Caco-2 (cell line): ENCODE data around the gene PARP16. TPM values are rescaled to one million over a fixed set of nuclear protein-coding genes. Genes with fewer than 3 reads are reported as not detected.
"Not testable (repeated sequence)": the region's sequence is repeated elsewhere in the genome, so short reads cannot be mapped to it uniquely, and the experiment has no call there.

Experiments used
- BruUV-seq: library from RNA; stranded (reverse); fragments of 400-500 nt; replicated peaks from 2 replicates; lab custom pipeline; 2021; lab: Mats Ljungman, UMichigan
- CTCF ChIA-PET: fragments of 300-600 bp; sonication (Branson Sonifier 250); formaldehyde crosslinking; loops from one replicate; lab custom pipeline; 2022; ENCODE audit warnings: antibody characterized with exemption; lab: Charles Lee
- POLR2A ChIA-PET: fragments of 300-600 bp; sonication (Branson Sonifier 250); formaldehyde crosslinking; loops from one replicate; lab custom pipeline; 2022; ENCODE audit warnings: antibody characterized with exemption; lab: Charles Lee
- DNase-seq, 2 experiments: peaks; one replicate each; pipeline versions ENCODE4 v3.0.0 to v3.0.0-alpha.2; 2020 to 2022
- H3K27me3 ChIP-seq: replicated peaks from 2 replicates; pipeline ENCODE4 v1.6.0; 2011; ENCODE audit warnings: low read length; ENCODE audit not compliant: control insufficient read depth, insufficient read depth
- H3K36me3 ChIP-seq: 2 replicates; pipeline ENCODE4 v1.5.1; 2011; ENCODE audit warnings: low read length; ENCODE audit not compliant: control insufficient read depth, insufficient read depth
- H3K4me1 ChIP-seq: fragments of 250-450 bp; sonication (Bioruptor Pico); 2 replicates; pipeline ENCODE4 v1.5.1; 2020; ENCODE audit warnings: mild to moderate bottlenecking
- H3K4me3 ChIP-seq: 2 replicates; pipeline ENCODE4 v1.5.1; 2011; ENCODE audit warnings: low read depth, mild to moderate bottlenecking, control low read depth, low read length
- H3K9me3 ChIP-seq: fragments of 250-450 bp; sonication (Bioruptor Pico); 2 replicates; pipeline ENCODE4 v1.5.1; 2020; ENCODE audit warnings: mild to moderate bottlenecking, moderate library complexity
- H3K27ac Mint-ChIP-seq: one replicate; pipeline ENCODE4 v1.8.0; 2022; ENCODE audit warnings: mixed read lengths; ENCODE audit not compliant: unreplicated experiment
- H3K27me3 Mint-ChIP-seq: one replicate; pipeline ENCODE4 v1.8.0; 2022; ENCODE audit warnings: mixed read lengths; ENCODE audit not compliant: insufficient read depth, unreplicated experiment
- H3K36me3 Mint-ChIP-seq: one replicate; pipeline ENCODE4 v1.8.0; 2022; ENCODE audit warnings: mild to moderate bottlenecking, mixed read lengths; ENCODE audit not compliant: insufficient read depth, unreplicated experiment
- H3K4me1 Mint-ChIP-seq: one replicate; pipeline ENCODE4 v1.8.0; 2022; ENCODE audit warnings: low read depth, mixed read lengths; ENCODE audit not compliant: unreplicated experiment
- H3K4me3 Mint-ChIP-seq: one replicate; pipeline ENCODE4 v1.8.0; 2022; ENCODE audit warnings: mild to moderate bottlenecking, moderate library complexity, mixed read lengths; ENCODE audit not compliant: unreplicated experiment
- H3K9me3 Mint-ChIP-seq: one replicate; pipeline ENCODE4 v1.8.0; 2022; ENCODE audit warnings: mixed read lengths; ENCODE audit not compliant: unreplicated experiment
- intact Hi-C: fragments of 100-400 bp; cut with micrococcal nuclease; formaldehyde crosslinking; loops from one replicate; pipeline ENCODE4 v1.10.0; 2022; ENCODE audit not compliant: unreplicated experiment
- total RNA-seq: library from RNA; stranded (reverse); gene quantifications from 2 replicates; pipeline ENCODE4 v1.2.3, GENCODE V29; 2022
- TF ChIP-seq, protein P1 (sequence below), 2 experiments: fragments of 200-600 bp in 1 of 2; IDR thresholded peaks; 1 replicate in 1 of 2; 2 replicates in 1 of 2; pipeline versions ENCODE4 v1.5.1 to v1.8.0; 2011 to 2022; ENCODE audit warnings: antibody characterized with exemption in 1 of 2, control low read depth in 1 of 2, inconsistent platforms in 1 of 2, low read depth in 1 of 2, low read length in 1 of 2, mild to moderate bottlenecking in 1 of 2, moderate library complexity in 1 of 2; ENCODE audit not compliant: insufficient read depth in 1 of 2, severe bottlenecking in 1 of 2, unreplicated experiment in 1 of 2

PARP16 gene
- total RNA-seq, 1 experiment from 2014 or later: 6.9 TPM

DNA sequence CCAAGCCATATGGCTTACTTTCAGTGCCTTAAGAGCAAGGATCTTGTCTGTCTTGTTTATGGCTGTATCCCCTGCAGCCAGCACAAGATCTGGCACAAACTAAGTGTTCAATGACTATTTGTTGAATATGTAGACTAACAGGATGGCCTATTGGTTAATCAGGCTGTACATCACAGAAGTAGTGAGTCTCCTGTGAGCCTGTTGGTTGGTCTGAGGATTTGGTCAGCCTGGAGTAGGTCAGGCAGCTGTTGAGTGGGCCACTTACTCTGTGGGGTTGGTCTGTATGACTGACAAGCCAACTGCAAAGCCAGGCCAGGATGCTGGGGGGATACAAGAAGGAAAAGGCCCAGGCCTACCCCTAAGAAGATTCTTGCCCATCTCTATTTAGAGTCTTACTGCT lies 42.0 kb downstream of the PARP16 start:
- H3K9me3 Mint-ChIP-seq: no peaks in the 10 kb centered on the region

DNA sequence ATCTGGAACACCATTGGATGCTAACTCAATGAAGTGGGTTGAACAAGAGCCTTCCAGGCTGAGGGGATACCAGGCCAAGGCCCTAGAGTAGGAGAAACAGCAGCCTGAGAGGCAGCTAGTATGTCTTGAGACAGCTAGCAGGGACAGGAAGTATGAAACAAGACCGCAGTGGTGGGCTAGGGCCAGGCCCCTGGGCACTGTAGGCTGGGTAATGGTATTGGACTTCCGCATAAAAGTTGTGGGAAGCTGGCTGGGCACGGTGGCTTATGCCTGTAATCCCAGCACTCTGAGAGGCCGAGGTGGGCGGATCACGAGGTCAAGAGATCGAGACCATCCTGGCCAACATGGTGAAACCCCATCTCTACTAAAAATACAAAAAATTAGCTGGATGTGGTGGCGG lies 50.2 kb downstream of the PARP16 start:
- H3K36me3 Mint-ChIP-seq, H3K9me3 ChIP-seq, intact Hi-C loops, H3K36me3 ChIP-seq, H3K4me3 ChIP-seq, H3K27me3 Mint-ChIP-seq, H3K4me3 Mint-ChIP-seq, H3K27me3 ChIP-seq, POLR2A ChIA-PET, DNase-seq, BruUV-seq, H3K27ac Mint-ChIP-seq, H3K9me3 Mint-ChIP-seq, H3K4me1 ChIP-seq, H3K4me1 Mint-ChIP-seq: not testable (repeated sequence)
- CTCF ChIA-PET: interaction anchor here (1.2 kb wide), 1 partner anchor 13 kb away, joined by 3 read pairs; no protein-coding TSS in a partner anchor

More for the DNA sequence above, 42.0 kb downstream of the PARP16 start:
- ChIA-PET CTCF (no interaction called here), POLR2A (no interaction called here)
- TF ChIP-seq, protein P1, sequence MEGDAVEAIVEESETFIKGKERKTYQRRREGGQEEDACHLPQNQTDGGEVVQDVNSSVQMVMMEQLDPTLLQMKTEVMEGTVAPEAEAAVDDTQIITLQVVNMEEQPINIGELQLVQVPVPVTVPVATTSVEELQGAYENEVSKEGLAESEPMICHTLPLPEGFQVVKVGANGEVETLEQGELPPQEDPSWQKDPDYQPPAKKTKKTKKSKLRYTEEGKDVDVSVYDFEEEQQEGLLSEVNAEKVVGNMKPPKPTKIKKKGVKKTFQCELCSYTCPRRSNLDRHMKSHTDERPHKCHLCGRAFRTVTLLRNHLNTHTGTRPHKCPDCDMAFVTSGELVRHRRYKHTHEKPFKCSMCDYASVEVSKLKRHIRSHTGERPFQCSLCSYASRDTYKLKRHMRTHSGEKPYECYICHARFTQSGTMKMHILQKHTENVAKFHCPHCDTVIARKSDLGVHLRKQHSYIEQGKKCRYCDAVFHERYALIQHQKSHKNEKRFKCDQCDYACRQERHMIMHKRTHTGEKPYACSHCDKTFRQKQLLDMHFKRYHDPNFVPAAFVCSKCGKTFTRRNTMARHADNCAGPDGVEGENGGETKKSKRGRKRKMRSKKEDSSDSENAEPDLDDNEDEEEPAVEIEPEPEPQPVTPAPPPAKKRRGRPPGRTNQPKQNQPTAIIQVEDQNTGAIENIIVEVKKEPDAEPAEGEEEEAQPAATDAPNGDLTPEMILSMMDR (IDR thresholded peaks at IDR 0.05; ENCODE audit: insufficient read depth in 1 of 2, low read depth in 1 of 2, low read length in 1 of 2, severe bottlenecking in 1 of 2, unreplicated experiment in 1 of 2): no peak
- intact Hi-C loops: no loop called here
- Histone ChIP-seq H3K4me1 (no peaks in the 10 kb centered on the region), H3K27me3 (no peaks in the 10 kb centered on the region), H3K9me3 (no peaks in the 10 kb centered on the region), H3K36me3 (no peaks in the 10 kb centered on the region), H3K4me3 (no peak overlapping the region)
- Mint-ChIP-seq H3K27me3 (no peaks in the 10 kb centered on the region), H3K4me3 (no peak overlapping the region), H3K27ac (no peak overlapping the region), H3K4me1 (no peaks in the 10 kb centered on the region), H3K36me3 (no peaks in the 10 kb centered on the region)
- DNase-seq: no peak
- BruUV-seq: no TSS peak

DNA sequence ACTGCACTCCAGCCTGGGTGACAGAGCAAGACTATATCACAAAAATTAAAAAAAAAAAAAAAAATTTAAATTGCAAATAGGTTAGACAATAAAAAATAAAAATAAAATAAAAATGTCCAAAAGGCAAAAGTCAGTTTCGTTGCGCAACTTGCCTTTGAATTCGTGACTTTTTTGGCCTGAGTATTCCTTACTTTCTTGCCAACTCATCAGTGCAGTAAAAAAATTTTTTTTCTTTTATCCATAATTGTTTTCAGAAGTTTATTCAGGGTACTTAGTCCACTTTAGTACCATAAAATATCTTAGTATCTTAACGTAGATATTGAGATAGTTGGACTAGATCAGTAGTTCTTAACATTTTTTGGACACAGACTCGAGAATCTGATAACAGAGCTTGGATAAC lies 53.0 kb downstream of the PARP16 start:
- no TSS peak for BruUV-seq
- no peak overlapping the region for H3K4me3 Mint-ChIP-seq
- H3K36me3 Mint-ChIP-seq: no peaks in the 10 kb centered on the region
- TF ChIP-seq, protein P1 (IDR thresholded peaks at IDR 0.05; ENCODE audit: insufficient read depth in 1 of 2, low read depth in 1 of 2, low read length in 1 of 2, severe bottlenecking in 1 of 2, unreplicated experiment in 1 of 2): no peak
- Histone ChIP-seq H3K4me3 (no peak overlapping the region), H3K36me3 (no peaks in the 10 kb centered on the region), H3K4me1 (no peaks in the 10 kb centered on the region), H3K27me3 (no peaks in the 10 kb centered on the region), H3K9me3 (no peaks in the 10 kb centered on the region)
- intact Hi-C loops: no loop called here
- H3K27me3 Mint-ChIP-seq: no peaks in the 10 kb centered on the region
- H3K9me3 Mint-ChIP-seq: no peaks in the 10 kb centered on the region
- no peak for DNase-seq
- ChIA-PET CTCF (no interaction called here), POLR2A (no interaction called here)
- no peak overlapping the region for H3K27ac Mint-ChIP-seq
- H3K4me1 Mint-ChIP-seq: no peaks in the 10 kb centered on the region

DNA sequence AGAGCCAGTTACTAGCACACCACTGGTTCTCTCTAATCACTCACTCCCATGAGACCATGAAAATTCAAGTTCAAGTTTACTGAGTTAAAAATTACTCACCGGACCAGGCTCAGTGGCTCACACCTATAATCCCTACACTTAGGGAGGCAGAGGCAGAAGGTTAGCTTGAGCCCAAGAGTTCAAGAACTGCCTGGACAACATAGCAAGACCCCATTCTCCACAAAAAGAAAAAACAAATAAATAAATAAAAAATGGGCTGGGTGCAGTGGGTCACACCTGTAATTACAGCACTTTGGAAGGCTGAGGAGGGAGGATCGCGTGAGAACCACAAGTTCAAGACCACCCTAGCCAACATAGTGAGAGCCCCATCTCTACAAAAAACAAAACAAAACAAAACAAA lies 54.2 kb downstream of the PARP16 start:
- no peaks in the 10 kb centered on the region for H3K36me3 Mint-ChIP-seq
- DNase-seq: no peak
- CTCF ChIA-PET: no interaction called here
- no peaks in the 10 kb centered on the region for H3K9me3 ChIP-seq
- TF ChIP-seq, protein P1 (IDR thresholded peaks at IDR 0.05; ENCODE audit: insufficient read depth in 1 of 2, low read depth in 1 of 2, low read length in 1 of 2, severe bottlenecking in 1 of 2, unreplicated experiment in 1 of 2): no peak
- H3K4me1 ChIP-seq: peaks cover 7% of the 10 kb centered on the region
- H3K9me3 Mint-ChIP-seq: no peaks in the 10 kb centered on the region
- no peaks in the 10 kb centered on the region for H3K36me3 ChIP-seq
- no peak overlapping the region for H3K27ac Mint-ChIP-seq
- POLR2A ChIA-PET: no interaction called here
- H3K27me3 Mint-ChIP-seq: no peaks in the 10 kb centered on the region
- H3K4me3 Mint-ChIP-seq: no peak overlapping the region
- H3K27me3 ChIP-seq: no peaks in the 10 kb centered on the region
- no peak overlapping the region for H3K4me3 ChIP-seq
- H3K4me1 Mint-ChIP-seq: peaks cover 7% of the 10 kb centered on the region
- BruUV-seq: no TSS peak
- intact Hi-C loops: no loop called here
